Measurements from ENCODE around the gene PEX26. TPM values are rescaled to one million over a fixed set of nuclear protein-coding genes. Genes with fewer than 3 reads are reported as not detected.
"Not testable (repeated sequence)": the region's sequence is repeated elsewhere in the genome, so short reads cannot be mapped to it uniquely, and the experiment has no call there.

PEX26 gene
- 10 to 100 TPM; 44.4 TPM for total RNA-seq

- peak; percentile 99 for ATAC-seq
- POLR2A ChIA-PET = interaction anchor here (0.7 to 2.7 kb wide), 16 partner anchors 9 to 1908 kb away, joined by 3 to 18 read pairs (median 4); partner anchors contain the start of genes BCL2L13 and USP18
- CTCF ChIA-PET = interaction anchor here (0.5 to 8.1 kb wide), 11 partner anchors 11 to 905 kb away, joined by 3 to 157 read pairs (median 5); partner anchors contain the start of gene USP18
- Mint-ChIP-seq H3K9me3 (ENCODE audit: insufficient read depth) (no peaks in the 10 kb centered on the region), H3K27ac (peak within 1 kb of the TSS; percentile 98), H3K36me3 (ENCODE audit: low read depth) (peaks cover 37% of the 10 kb centered on the region), H3K27me3 (ENCODE audit: low read depth) (no peaks in the 10 kb centered on the region), H3K4me3 (peak within 1 kb of the TSS; percentile 96), H3K4me1 (ENCODE audit: low read depth) (peaks cover 45% of the 10 kb centered on the region)
- DNase-seq = peak; percentile 98
These were observed at the start of gene PEX26 for GRCh38 chr22:18077639-18078328. Gene PEX26 (plus strand): TSS chr22:18077990. CDS start chr22:18078377, 387 bp downstream.

GRCh38 chr22:18028817-18029527 lies 48.8 kb upstream of the PEX26 start:
- Mint-ChIP-seq H3K9me3 (ENCODE audit: insufficient read depth) (no peaks in the 10 kb centered on the region), H3K27ac (no peak overlapping the region), H3K4me1 (ENCODE audit: low read depth) (peaks cover 6% of the 10 kb centered on the region), H3K4me3 (no peak overlapping the region), H3K36me3 (ENCODE audit: low read depth) (no peaks in the 10 kb centered on the region), H3K27me3 (ENCODE audit: low read depth) (peaks cover 33% of the 10 kb centered on the region)
- ChIA-PET POLR2A (interaction anchor here (0.7 kb wide), 1 partner anchor 22 kb away, joined by 3 read pairs; no protein-coding TSS in a partner anchor), CTCF (interaction anchor here (2.3 to 3.5 kb wide), 2 partner anchors 48 to 199 kb away, joined by 7 to 11 read pairs; partner anchors contain the start of gene PEX26)
- DNase-seq (no peak), ATAC-seq (no peak)

- ATAC-seq (no peak), DNase-seq (no peak)
- no peak overlapping the region for H3K4me3 Mint-ChIP-seq
- no peaks in the 10 kb centered on the region for H3K9me3 Mint-ChIP-seq (ENCODE audit: insufficient read depth)
- POLR2A ChIA-PET = no interaction called here
- no peak overlapping the region for H3K27ac Mint-ChIP-seq
- peaks cover 29% of the 10 kb centered on the region for H3K27me3 Mint-ChIP-seq (ENCODE audit: low read depth)
- CTCF ChIA-PET = interaction anchor here (2.3 to 3.5 kb wide), 2 partner anchors 47 to 200 kb away, joined by 7 to 11 read pairs; partner anchors contain the start of gene PEX26
- H3K36me3 Mint-ChIP-seq (ENCODE audit: low read depth) = no peaks in the 10 kb centered on the region
- peaks cover 1% of the 10 kb centered on the region for H3K4me1 Mint-ChIP-seq (ENCODE audit: low read depth)
These were observed 48.0 kb upstream of the PEX26 start for GRCh38 chr22:18029686-18030267.

GRCh38 chr22:18031695-18032454 lies 45.9 kb upstream of the PEX26 start:
- Mint-ChIP-seq H3K27ac (no peak overlapping the region), H3K9me3 (ENCODE audit: insufficient read depth) (no peaks in the 10 kb centered on the region)

GRCh38 chr22:18032455-18033101 lies 45.2 kb upstream of the PEX26 start:
- H3K9me3 Mint-ChIP-seq (ENCODE audit: insufficient read depth) = no peaks in the 10 kb centered on the region
- peaks cover 19% of the 10 kb centered on the region for H3K27me3 Mint-ChIP-seq (ENCODE audit: low read depth)
- ChIA-PET POLR2A (no interaction called here), CTCF (no interaction called here)
- ATAC-seq = no peak
- H3K27ac Mint-ChIP-seq = no peak overlapping the region
- no peak for DNase-seq
- H3K4me1 Mint-ChIP-seq (ENCODE audit: low read depth) = no peaks in the 10 kb centered on the region
- no peak overlapping the region for H3K4me3 Mint-ChIP-seq
- no peaks in the 10 kb centered on the region for H3K36me3 Mint-ChIP-seq (ENCODE audit: low read depth)

More at GRCh38 chr22:18031695-18032454, 45.9 kb upstream of the PEX26 start:
- no peak overlapping the region for H3K4me3 Mint-ChIP-seq
- DNase-seq = no peak
- H3K4me1 Mint-ChIP-seq (ENCODE audit: low read depth) = no peaks in the 10 kb centered on the region
- ATAC-seq = no peak
- ChIA-PET POLR2A (no interaction called here), CTCF (no interaction called here)
- peaks cover 22% of the 10 kb centered on the region for H3K27me3 Mint-ChIP-seq (ENCODE audit: low read depth)
- H3K36me3 Mint-ChIP-seq (ENCODE audit: low read depth) = no peaks in the 10 kb centered on the region

GRCh38 chr22:18033204-18033998 lies 44.4 kb upstream of the PEX26 start:
- Mint-ChIP-seq H3K27me3 (ENCODE audit: low read depth) (peaks cover 15% of the 10 kb centered on the region), H3K4me1 (ENCODE audit: low read depth) (no peaks in the 10 kb centered on the region), H3K4me3 (no peak overlapping the region), H3K36me3 (ENCODE audit: low read depth) (no peaks in the 10 kb centered on the region), H3K27ac (no peak overlapping the region), H3K9me3 (ENCODE audit: insufficient read depth) (no peaks in the 10 kb centered on the region)
- CTCF ChIA-PET = no interaction called here
- DNase-seq (no peak), ATAC-seq (no peak)
- POLR2A ChIA-PET = no interaction called here

GRCh38 chr22:18034076-18034475 lies 43.7 kb upstream of the PEX26 start:
- ChIA-PET POLR2A (no interaction called here), CTCF (no interaction called here)
- Mint-ChIP-seq H3K27me3 (ENCODE audit: low read depth) (peaks cover 15% of the 10 kb centered on the region), H3K4me3 (no peak overlapping the region), H3K4me1 (ENCODE audit: low read depth) (no peaks in the 10 kb centered on the region), H3K36me3 (ENCODE audit: low read depth) (no peaks in the 10 kb centered on the region), H3K27ac (no peak overlapping the region), H3K9me3 (ENCODE audit: insufficient read depth) (no peaks in the 10 kb centered on the region)
- ATAC-seq = no peak
- DNase-seq = no peak

- H3K4me1 Mint-ChIP-seq (ENCODE audit: low read depth) = no peaks in the 10 kb centered on the region
- CTCF ChIA-PET = interaction anchor here (0.6 kb wide), 1 partner anchor 865 kb away, joined by 3 read pairs; no protein-coding TSS in a partner anchor
- DNase-seq = no peak
- H3K4me3 Mint-ChIP-seq = no peak overlapping the region
- H3K9me3 Mint-ChIP-seq (ENCODE audit: insufficient read depth) = no peaks in the 10 kb centered on the region
- POLR2A ChIA-PET = no interaction called here
- ATAC-seq = no peak
- peaks cover 11% of the 10 kb centered on the region for H3K27me3 Mint-ChIP-seq (ENCODE audit: low read depth)
- H3K27ac Mint-ChIP-seq = no peak overlapping the region
- H3K36me3 Mint-ChIP-seq (ENCODE audit: low read depth) = no peaks in the 10 kb centered on the region
These were observed 42.0 kb upstream of the PEX26 start for GRCh38 chr22:18035751-18036150.

- POLR2A ChIA-PET; H3K27me3 Mint-ChIP-seq (ENCODE audit: low read depth); DNase-seq; H3K9me3 Mint-ChIP-seq (ENCODE audit: insufficient read depth); H3K4me1 Mint-ChIP-seq (ENCODE audit: low read depth); H3K4me3 Mint-ChIP-seq; ATAC-seq; CTCF ChIA-PET; H3K27ac Mint-ChIP-seq; H3K36me3 Mint-ChIP-seq (ENCODE audit: low read depth): not testable (repeated sequence)
These were observed 36.9 kb upstream of the PEX26 start for GRCh38 chr22:18040898-18041297.

- Mint-ChIP-seq H3K4me1 (ENCODE audit: low read depth) (no peaks in the 10 kb centered on the region), H3K27ac (no peak overlapping the region), H3K9me3 (ENCODE audit: insufficient read depth) (no peaks in the 10 kb centered on the region), H3K4me3 (no peak overlapping the region), H3K36me3 (ENCODE audit: low read depth) (no peaks in the 10 kb centered on the region), H3K27me3 (ENCODE audit: low read depth) (no peaks in the 10 kb centered on the region)
- DNase-seq (no peak), ATAC-seq (no peak)
- CTCF ChIA-PET = interaction anchor here (1.9 kb wide), 1 partner anchor 213 kb away, joined by 4 read pairs; no protein-coding TSS in a partner anchor
- POLR2A ChIA-PET = no interaction called here
These were observed 35.1 kb upstream of the PEX26 start for GRCh38 chr22:18042685-18043084.
